ENCODE data around the gene GPR84. TPM values are rescaled to one million over a fixed set of nuclear protein-coding genes. Genes with fewer than 3 reads are reported as not detected.

The GPR84 gene
- total RNA-seq, 2 donors from 2014 or later: 0.24 to 2.2 TPM

GRCh38 chr12:54321363-54321762 lies 42.9 kb downstream of the GPR84 start:
- no peak for ATAC-seq (replicated peaks)

More at GRCh38 chr12:54321363-54321762, 42.9 kb downstream of the GPR84 start:
- Mint-ChIP-seq H3K27me3 (no peaks in the 10 kb centered on the region), H3K9me3 (no peaks in the 10 kb centered on the region), H3K27ac (no peak overlapping the region), H3K36me3 (ENCODE audit: low read depth) (peaks cover 8% of the 10 kb centered on the region), H3K4me1 (peaks cover 4% of the 10 kb centered on the region), H3K4me3 (no peak overlapping the region)

Other genes starting within 250 kb of the GPR84 start
- gene SMUG1, start 175.5 kb downstream of the GPR84 start, total RNA-seq: 10 to 100 TPM; 24.2 to 28.7 TPM
- gene CBX5, start 84.4 kb downstream of the GPR84 start, total RNA-seq: 10 to 100 TPM; 82.0 to 89.7 TPM
- 1,000 to 10,000 TPM; 1,204 to 1,551 TPM for gene HNRNPA1, start 83.8 kb downstream of the GPR84 start, total RNA-seq
- not detected for gene NFE2, start 63.5 kb downstream of the GPR84 start, total RNA-seq
- 10 to 100 TPM; 75.4 to 86.8 TPM for gene COPZ1, start 39.4 kb downstream of the GPR84 start, total RNA-seq
- gene ZNF385A, start 20.2 kb upstream of the GPR84 start, total RNA-seq: 1 to 10 TPM in 1 of 2 donors, under 1 TPM in 1; 0.48 to 2.6 TPM
- gene ITGA5, start 54.8 kb upstream of the GPR84 start, total RNA-seq: 100 to 1,000 TPM in 1 of 2 donors, 10 to 100 TPM in 1; 29.9 to 211 TPM
- gene GTSF1, start 109.1 kb upstream of the GPR84 start, total RNA-seq: 10 to 100 TPM; 16.4 to 21.2 TPM
- gene NCKAP1L, start 133.3 kb upstream of the GPR84 start, total RNA-seq: 100 to 1,000 TPM; 152 to 189 TPM
- gene PDE1B, start 185.1 kb upstream of the GPR84 start, total RNA-seq: 10 to 100 TPM; 17.8 to 47.4 TPM
- gene PPP1R1A, start 224.2 kb upstream of the GPR84 start, total RNA-seq: not detected